NCI-H1417 treated with DMSO at 0.1 percent for 48 hours (cell line): ENCODE measurements around the gene NDUFA12.

Experiments
- DNase-seq: peaks from one replicate; lab custom pipeline; 2025; lab: John Stamatoyannopoulos, UW

The NDUFA12 gene

GRCh38 chr12:94940771-94941170 is 62.7 kb downstream of the NDUFA12 start:
- no peak for DNase-seq

- no peak for DNase-seq
These were observed 64.9 kb downstream of the NDUFA12 start for GRCh38 chr12:94938583-94938982.

DNA sequence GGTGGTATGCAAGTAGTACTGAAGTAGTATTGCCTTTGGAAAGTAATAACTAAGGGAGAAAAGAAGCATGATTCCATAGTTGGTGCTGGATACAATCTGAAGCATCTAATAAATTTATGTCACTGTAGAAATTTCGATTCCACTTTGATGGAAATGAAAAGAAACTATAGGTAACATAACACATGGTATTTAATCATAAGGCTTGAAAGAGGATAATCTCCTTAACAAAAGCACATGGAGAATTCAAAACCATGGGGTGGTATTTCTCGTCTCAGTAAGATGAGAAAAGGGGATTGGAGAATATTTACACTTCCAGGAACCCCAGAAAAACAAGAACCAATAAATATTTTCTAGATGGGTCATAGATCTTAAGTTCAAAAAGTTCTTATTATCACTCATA is 72.7 kb downstream of the NDUFA12 start:
- no peak for DNase-seq

DNA sequence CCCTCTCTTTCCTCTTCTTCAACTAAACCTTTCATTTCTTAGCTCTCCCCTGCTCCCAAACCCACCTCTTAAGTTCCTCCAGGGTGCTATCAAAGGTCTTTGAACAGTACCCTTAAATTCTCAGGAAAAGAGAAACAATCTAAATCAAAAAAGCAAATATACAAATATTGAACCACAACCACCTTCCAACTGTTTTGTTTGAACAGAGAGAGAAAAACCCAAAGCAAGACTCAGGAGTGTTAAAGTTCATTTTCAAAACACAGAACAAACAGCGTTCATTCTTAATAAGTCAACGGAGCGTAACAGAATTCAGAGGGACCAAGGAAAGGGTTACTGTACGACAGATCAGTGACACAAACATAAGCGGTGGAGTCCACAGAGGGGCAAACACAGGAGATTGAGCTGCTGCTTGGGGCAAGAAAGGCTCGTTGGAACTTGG is 73.3 kb downstream of the NDUFA12 start:
- DNase-seq, result no peak

DNA sequence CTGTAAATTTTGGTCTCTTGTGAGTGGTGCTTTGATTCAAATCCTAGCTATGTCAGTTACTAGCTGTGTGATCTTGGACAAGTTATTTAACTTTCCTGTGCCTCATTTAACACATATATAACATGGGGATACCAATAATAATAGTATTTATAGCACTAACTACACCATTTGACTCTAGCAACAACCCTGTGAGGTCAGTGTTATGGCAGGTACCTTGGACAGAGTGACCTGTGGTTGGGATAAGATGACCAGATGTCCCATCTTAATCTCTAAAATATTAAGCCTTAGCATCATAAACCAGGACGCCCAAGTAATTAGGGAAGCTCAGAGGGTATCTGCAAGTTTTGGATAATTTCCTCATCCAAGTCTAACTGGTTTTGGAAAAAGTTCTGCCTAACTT is 73.7 kb downstream of the NDUFA12 start:
- DNase-seq, result no peak

GRCh38 chr12:94925729-94926128 is 77.8 kb downstream of the NDUFA12 start:
- no peak for DNase-seq

GRCh38 chr12:94925206-94925605 is 78.3 kb downstream of the NDUFA12 start:
- DNase-seq, result no peak

DNA sequence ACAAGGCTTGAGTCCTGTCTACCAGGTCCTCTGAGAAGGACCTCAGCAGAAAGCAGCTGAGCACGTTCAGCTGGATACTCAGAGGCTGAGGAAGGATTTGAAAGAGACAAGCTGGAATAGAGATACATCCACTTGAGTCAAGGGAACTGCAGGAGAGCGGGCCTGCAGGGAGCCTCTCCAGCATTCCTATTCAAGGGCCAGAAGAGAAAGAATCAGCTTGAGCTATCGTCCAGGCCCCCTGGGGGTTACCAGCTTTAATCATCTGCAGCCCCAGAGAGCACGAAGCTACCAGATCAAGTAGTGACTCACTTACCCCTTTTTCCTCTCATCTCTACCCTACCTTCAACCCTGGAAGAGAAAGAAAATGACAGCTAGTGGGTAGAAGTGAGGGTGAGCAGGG is 80.9 kb downstream of the NDUFA12 start:
- DNase-seq, result no peak
